NT2/D1 (cell line): Measurements from ENCODE around the gene TMBIM1.

Experiments used
- DNase-seq: peaks from one replicate; pipeline ENCODE4 v3.0.0-alpha.2; 2011; ENCODE audit warnings: low read depth, low spot score
- H3K27me3 ChIP-seq: 2 replicates; pipeline ENCODE4 v1.6.0; 2011; ENCODE audit warnings: mild to moderate bottlenecking; ENCODE audit not compliant: insufficient read length, insufficient read depth
- H3K36me3 ChIP-seq: 2 replicates; pipeline ENCODE4 v1.6.1; 2011; ENCODE audit warnings: mild to moderate bottlenecking, low read length, mixed read lengths; ENCODE audit not compliant: insufficient read depth, insufficient read length
- H3K4me1 ChIP-seq: 2 replicates; pipeline ENCODE4 v1.5.1; 2011; ENCODE audit not compliant: insufficient read depth, insufficient read length
- H3K4me3 ChIP-seq: 2 replicates; pipeline ENCODE4 v1.5.1; 2011; ENCODE audit warnings: low read depth; ENCODE audit not compliant: insufficient read length
- H3K9ac ChIP-seq: 2 replicates; pipeline ENCODE4 v1.6.0; 2011; ENCODE audit warnings: low read depth; ENCODE audit not compliant: insufficient read length
- H3K9me3 ChIP-seq: 2 replicates; pipeline ENCODE4 v1.5.1; 2011; ENCODE audit warnings: mild to moderate bottlenecking, low read length; ENCODE audit not compliant: insufficient read depth
- SUZ12 ChIP-seq: IDR thresholded peaks from 2 replicates; pipeline ENCODE4 v1.6.1; 2011; ENCODE audit not compliant: insufficient read length, insufficient read depth; ENCODE audit errors: extremely low read depth
- YY1 ChIP-seq: IDR thresholded peaks from 2 replicates; pipeline ENCODE4 v1.6.1; 2011; ENCODE audit not compliant: insufficient read length, insufficient read depth
- ZNF274 ChIP-seq: IDR thresholded peaks from 2 replicates; pipeline ENCODE4 v1.6.1; 2011; ENCODE audit warnings: mild to moderate bottlenecking, low read depth, low read length

TMBIM1 gene

GRCh38 chr2:218266316-218266979 lies 25.9 kb downstream of the TMBIM1 start:
- no peak for TF ChIP-seq YY1
- no peak for TF ChIP-seq SUZ12
- no peak for TF ChIP-seq ZNF274
- no peak for DNase-seq
- Histone ChIP-seq H3K4me3 (no peak overlapping the region), H3K9me3 (no peaks in the 10 kb centered on the region), H3K4me1 (peaks cover 7% of the 10 kb centered on the region), H3K27me3 (no peaks in the 10 kb centered on the region), H3K36me3 (peaks cover 62% of the 10 kb centered on the region), H3K9ac (no peak overlapping the region)

- H3K9ac ChIP-seq: peak overlapping the region; percentile 17
- no peak overlapping the region for H3K4me3 ChIP-seq
- H3K27me3 ChIP-seq: no peaks in the 10 kb centered on the region
- DNase-seq: no peak
- peaks cover 60% of the 10 kb centered on the region for H3K36me3 ChIP-seq
- no peaks in the 10 kb centered on the region for H3K9me3 ChIP-seq
- peaks cover 8% of the 10 kb centered on the region for H3K4me1 ChIP-seq
- no peak for TF ChIP-seq SUZ12
- TF ChIP-seq YY1: no peak
- TF ChIP-seq ZNF274: no peak
These were observed 26.7 kb downstream of the TMBIM1 start for GRCh38 chr2:218265626-218266025.

- TF ChIP-seq SUZ12 (no peak), YY1 (no peak), ZNF274 (no peak)
- Histone ChIP-seq H3K27me3 (no peaks in the 10 kb centered on the region), H3K4me1 (peaks cover 8% of the 10 kb centered on the region), H3K9me3 (no peaks in the 10 kb centered on the region), H3K9ac (no peak overlapping the region), H3K36me3 (peaks cover 60% of the 10 kb centered on the region), H3K4me3 (no peak overlapping the region)
- DNase-seq: no peak
These were observed 27.3 kb downstream of the TMBIM1 start for GRCh38 chr2:218264773-218265561.

GRCh38 chr2:218263817-218264641 lies 28.3 kb downstream of the TMBIM1 start:
- Histone ChIP-seq H3K9me3 (no peaks in the 10 kb centered on the region), H3K36me3 (peaks cover 58% of the 10 kb centered on the region), H3K4me3 (no peak overlapping the region), H3K4me1 (peaks cover 15% of the 10 kb centered on the region), H3K9ac (peak overlapping the region; percentile 18), H3K27me3 (no peaks in the 10 kb centered on the region)
- DNase-seq: no peak
- TF ChIP-seq YY1 (no peak), SUZ12 (no peak), ZNF274 (no peak)

- Histone ChIP-seq H3K36me3 (peaks cover 54% of the 10 kb centered on the region), H3K4me3 (no peak overlapping the region), H3K9ac (no peak overlapping the region)
These were observed 29.4 kb downstream of the TMBIM1 start for GRCh38 chr2:218262631-218263586.

DNA sequence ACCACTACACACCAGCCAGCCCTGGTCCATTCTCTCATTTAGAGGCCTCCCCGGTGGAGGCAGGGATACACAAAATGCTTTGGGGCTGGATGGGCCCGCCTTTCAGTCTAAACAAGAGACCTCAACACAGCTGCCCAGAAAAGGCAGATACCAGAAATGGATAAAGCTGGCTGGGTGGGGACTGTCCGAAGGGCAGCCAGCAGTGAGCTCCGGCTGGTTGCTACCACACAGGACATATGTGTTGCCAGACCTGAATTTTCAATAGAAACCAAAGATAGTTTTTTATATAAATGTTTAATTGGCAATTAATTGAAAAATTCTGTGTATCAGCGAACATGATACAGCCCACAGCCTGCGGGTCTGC lies 30.1 kb downstream of the TMBIM1 start:
- no peaks in the 10 kb centered on the region for H3K9me3 ChIP-seq
- peaks cover 20% of the 10 kb centered on the region for H3K4me1 ChIP-seq
- H3K4me3 ChIP-seq: no peak overlapping the region
- no peak overlapping the region for H3K9ac ChIP-seq
- H3K27me3 ChIP-seq: no peaks in the 10 kb centered on the region
- DNase-seq: no peak
- H3K36me3 ChIP-seq: peaks cover 48% of the 10 kb centered on the region
- no peak for TF ChIP-seq ZNF274
- no peak for TF ChIP-seq SUZ12
- TF ChIP-seq YY1: no peak

More at GRCh38 chr2:218262631-218263586, 29.4 kb downstream of the TMBIM1 start:
- TF ChIP-seq ZNF274 (no peak), YY1 (no peak), SUZ12 (no peak)
- H3K4me1 ChIP-seq: peaks cover 20% of the 10 kb centered on the region
- H3K27me3 ChIP-seq: no peaks in the 10 kb centered on the region
- no peaks in the 10 kb centered on the region for H3K9me3 ChIP-seq
- no peak for DNase-seq
